ENCODE measurements around the gene ZFAND6. TPM values are rescaled to one million over a fixed set of nuclear protein-coding genes. Genes with fewer than 3 reads are reported as not detected.
"Not testable (repeated sequence)": the region's sequence is repeated elsewhere in the genome, so short reads cannot be mapped to it uniquely, and the experiment has no call there.

ZFAND6 gene
- total RNA-seq, 2 donors from 2014 or later = 21.8 to 39.7 TPM

DNA sequence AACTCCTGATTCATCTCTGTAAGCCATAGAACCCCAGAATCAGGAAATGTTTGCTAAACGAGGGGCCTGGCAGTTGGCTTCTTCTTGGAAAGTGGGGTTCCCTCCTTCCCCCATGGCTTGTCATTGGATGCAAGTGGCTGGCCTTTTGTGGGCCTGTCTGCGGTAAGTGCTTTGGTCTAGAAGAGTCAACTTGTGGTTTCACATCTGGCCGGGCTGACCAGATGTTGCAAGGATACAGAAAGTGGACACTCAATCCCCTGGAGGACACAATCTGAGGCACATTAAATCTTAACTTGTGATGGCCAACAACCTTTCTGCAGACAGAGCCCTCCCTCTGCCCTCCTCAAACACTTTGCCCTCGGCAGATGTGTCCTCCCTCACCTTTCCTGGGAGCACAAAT is 94.4 kb downstream of the ZFAND6 start:
- no peaks in the 10 kb centered on the region for H3K9me3 ChIP-seq
- intact Hi-C loops (cut with DNase I) = loop anchor here (10.0 kb wide), 1 partner anchor 99 kb away; the partner anchor contains the start of gene ZFAND6
- no peaks in the 10 kb centered on the region for H3K27me3 ChIP-seq
- peak overlapping the region in 1 of 4 donors; percentile 73 for H3K27ac ChIP-seq
- peaks cover 13% of the 10 kb centered on the region for H3K4me1 ChIP-seq
- H3K4me3 ChIP-seq = no peak overlapping the region
- H3K36me3 ChIP-seq (replicated peaks in 1 of 2; ENCODE audit: insufficient read depth in 1 of 2, low read depth in 2 of 2) = no peaks in the 10 kb centered on the region
- WGBS, 2 donors = 78 to 88% methylated on average over 4 of the region's 4 CpGs
- no peak for DNase-seq
- TF ChIP-seq, protein P1, sequence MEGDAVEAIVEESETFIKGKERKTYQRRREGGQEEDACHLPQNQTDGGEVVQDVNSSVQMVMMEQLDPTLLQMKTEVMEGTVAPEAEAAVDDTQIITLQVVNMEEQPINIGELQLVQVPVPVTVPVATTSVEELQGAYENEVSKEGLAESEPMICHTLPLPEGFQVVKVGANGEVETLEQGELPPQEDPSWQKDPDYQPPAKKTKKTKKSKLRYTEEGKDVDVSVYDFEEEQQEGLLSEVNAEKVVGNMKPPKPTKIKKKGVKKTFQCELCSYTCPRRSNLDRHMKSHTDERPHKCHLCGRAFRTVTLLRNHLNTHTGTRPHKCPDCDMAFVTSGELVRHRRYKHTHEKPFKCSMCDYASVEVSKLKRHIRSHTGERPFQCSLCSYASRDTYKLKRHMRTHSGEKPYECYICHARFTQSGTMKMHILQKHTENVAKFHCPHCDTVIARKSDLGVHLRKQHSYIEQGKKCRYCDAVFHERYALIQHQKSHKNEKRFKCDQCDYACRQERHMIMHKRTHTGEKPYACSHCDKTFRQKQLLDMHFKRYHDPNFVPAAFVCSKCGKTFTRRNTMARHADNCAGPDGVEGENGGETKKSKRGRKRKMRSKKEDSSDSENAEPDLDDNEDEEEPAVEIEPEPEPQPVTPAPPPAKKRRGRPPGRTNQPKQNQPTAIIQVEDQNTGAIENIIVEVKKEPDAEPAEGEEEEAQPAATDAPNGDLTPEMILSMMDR (IDR thresholded peaks at IDR 0.05) = no peak
- no peak for TF ChIP-seq POLR2A (IDR thresholded peaks at IDR 0.05)
- ATAC-seq = no peak

DNA sequence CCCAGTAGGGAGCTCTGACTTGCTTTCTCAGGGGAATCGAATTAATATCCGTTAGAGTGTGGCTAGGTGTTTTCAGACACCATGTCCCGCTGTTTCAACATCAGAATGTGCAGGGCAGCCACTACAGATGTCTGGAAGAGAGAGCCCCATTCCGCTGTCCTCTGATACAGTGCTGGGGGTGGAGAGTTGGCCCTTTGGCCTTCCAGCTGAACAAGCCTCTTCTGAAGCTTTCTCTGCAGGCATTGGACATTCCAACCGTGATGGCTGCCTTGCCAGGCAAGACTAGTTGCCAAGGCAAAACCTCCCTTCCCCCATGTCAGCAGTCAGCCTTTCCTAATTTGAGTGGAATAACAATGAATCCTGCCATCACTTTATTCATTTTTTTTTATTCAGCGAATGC is 94.9 kb downstream of the ZFAND6 start:
- Histone ChIP-seq H3K4me3 (no peak overlapping the region), H3K4me1 (peaks cover 13% of the 10 kb centered on the region), H3K36me3 (replicated peaks in 1 of 2; ENCODE audit: insufficient read depth in 1 of 2, low read depth in 2 of 2) (no peaks in the 10 kb centered on the region), H3K27ac (no peak overlapping the region), H3K27me3 (no peaks in the 10 kb centered on the region), H3K9me3 (no peaks in the 10 kb centered on the region)
- DNase-seq (no peak), ATAC-seq (no peak)
- 81 to 87% methylated on average over 6 of the region's 6 CpGs for WGBS, 2 donors
- intact Hi-C loops (cut with DNase I) = loop anchor here (10.0 kb wide), 1 partner anchor 100 kb away; the partner anchor contains the start of gene ZFAND6
- no peak for TF ChIP-seq POLR2A (IDR thresholded peaks at IDR 0.05)
- TF ChIP-seq, protein P1 (IDR thresholded peaks at IDR 0.05) = no peak

DNA sequence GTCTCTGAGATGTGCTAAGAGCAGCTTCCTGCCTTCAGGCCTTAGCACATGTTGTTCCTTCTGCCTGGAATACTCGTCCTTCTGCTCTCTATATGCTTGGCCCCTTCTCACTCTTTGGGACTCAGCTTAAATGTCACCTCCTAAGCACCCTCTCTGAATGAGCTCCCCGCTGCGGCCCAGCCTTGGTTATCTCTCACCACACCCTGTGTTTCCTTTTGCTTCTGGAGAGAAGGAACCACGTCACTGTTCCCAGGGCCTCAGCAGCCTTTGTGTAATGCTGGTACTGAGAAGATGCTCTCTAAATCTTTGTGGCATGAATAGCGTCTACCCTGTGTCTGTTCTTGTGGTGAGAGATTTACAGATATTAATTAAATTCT is 95.5 kb downstream of the ZFAND6 start:
- 79 to 88% methylated on average over 5 of the region's 5 CpGs for WGBS, 2 donors
- intact Hi-C loops (cut with DNase I) = loop anchor here (10.0 kb wide), 1 partner anchor 100 kb away; the partner anchor contains the start of gene ZFAND6

DNA sequence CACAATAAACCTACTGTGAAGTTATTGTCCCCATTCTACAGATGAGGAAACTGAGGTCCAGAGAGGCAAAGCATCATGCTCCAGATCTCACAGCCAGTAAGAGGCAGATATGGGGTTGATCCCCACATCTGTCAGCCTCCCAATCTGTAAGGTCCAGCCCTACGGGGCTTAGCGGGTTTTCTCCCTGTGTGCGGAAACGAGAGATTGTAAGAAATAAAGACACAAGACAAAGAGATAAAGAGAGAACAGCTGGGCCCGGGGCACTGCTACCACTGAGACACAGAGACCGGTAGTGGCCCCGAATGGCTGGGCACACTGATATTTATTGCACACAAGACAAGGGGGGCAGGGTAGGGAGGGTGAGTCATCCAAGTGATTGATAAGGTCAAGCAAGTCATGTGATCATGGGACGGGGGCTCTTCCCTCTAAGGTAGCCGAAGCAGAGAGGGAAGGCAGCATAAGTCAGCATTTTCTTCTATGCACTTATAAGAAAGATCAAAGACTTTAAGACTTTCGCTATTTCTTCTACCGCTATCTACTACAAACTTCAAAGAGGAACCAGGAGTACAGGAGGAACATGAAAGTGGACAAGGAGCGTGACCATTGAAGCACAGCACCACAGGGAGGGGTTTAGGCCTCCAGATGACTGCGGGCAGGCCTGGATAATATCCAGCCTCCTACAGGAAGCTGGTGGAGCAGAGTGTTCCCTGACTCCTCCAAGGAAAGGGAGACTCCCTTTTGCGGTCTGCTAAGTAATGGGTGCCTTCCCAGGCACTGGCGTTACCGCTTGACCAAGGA is 96.1 kb downstream of the ZFAND6 start:
- not testable (repeated sequence) for ATAC-seq; H3K36me3 ChIP-seq (replicated peaks in 1 of 2; ENCODE audit: insufficient read depth in 1 of 2, low read depth in 2 of 2); H3K27me3 ChIP-seq; H3K9me3 ChIP-seq; H3K4me3 ChIP-seq
- peak in 2 of 4 donors; percentile 36 to 42 for DNase-seq
- WGBS, 2 donors = 75 to 77% methylated on average over 16 of the region's 16 CpGs
- Histone ChIP-seq H3K27ac (peak overlapping the region in 1 of 4 donors; percentile 2), H3K4me1 (peaks cover 13% of the 10 kb centered on the region)
- intact Hi-C loops (cut with DNase I) = loop anchor here (10.0 kb wide), 1 partner anchor 101 kb away; the partner anchor contains the start of gene ZFAND6

More for the DNA sequence above, 95.5 kb downstream of the ZFAND6 start:
- TF ChIP-seq POLR2A (IDR thresholded peaks at IDR 0.05) = no peak
- TF ChIP-seq, protein P1 (IDR thresholded peaks at IDR 0.05) = no peak
- Histone ChIP-seq H3K4me1 (peaks cover 13% of the 10 kb centered on the region), H3K4me3 (no peak overlapping the region), H3K27ac (no peak overlapping the region), H3K9me3 (no peaks in the 10 kb centered on the region), H3K36me3 (replicated peaks in 1 of 2; ENCODE audit: insufficient read depth in 1 of 2, low read depth in 2 of 2) (no peaks in the 10 kb centered on the region), H3K27me3 (no peaks in the 10 kb centered on the region)
- DNase-seq (no peak), ATAC-seq (no peak)

DNA sequence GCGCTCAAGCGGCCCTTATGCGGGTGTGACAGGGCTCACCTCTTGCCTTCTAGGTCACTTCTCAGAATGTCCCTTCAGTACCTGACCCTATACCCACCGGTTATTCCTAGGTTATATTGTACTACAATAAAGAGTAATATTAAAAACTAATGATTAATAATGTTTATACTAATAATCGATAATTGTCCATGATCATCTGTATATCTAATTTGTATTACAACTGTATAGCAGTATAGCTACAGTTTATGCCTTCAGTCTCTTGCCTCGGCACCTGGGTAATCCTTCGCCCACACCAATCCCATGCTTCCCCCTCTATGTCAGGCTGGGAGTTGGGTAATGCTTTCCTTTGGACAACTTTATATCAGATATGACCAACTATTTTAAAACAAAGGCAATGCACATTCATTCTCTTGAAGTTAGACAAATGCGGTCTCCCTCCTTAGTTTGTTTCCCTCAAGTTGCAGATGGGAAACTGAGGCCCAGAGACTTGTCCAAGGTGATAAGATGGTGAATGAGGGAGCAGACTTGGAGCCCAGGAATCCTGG is 96.8 kb downstream of the ZFAND6 start:
- Histone ChIP-seq H3K27me3 (no peaks in the 10 kb centered on the region), H3K4me3 (no peak overlapping the region), H3K36me3 (replicated peaks in 1 of 2; ENCODE audit: insufficient read depth in 1 of 2, low read depth in 2 of 2) (no peaks in the 10 kb centered on the region), H3K27ac (no peak overlapping the region), H3K9me3 (no peaks in the 10 kb centered on the region), H3K4me1 (peaks cover 13% of the 10 kb centered on the region)
- no peak for TF ChIP-seq POLR2A (IDR thresholded peaks at IDR 0.05)
- TF ChIP-seq, protein P1 (IDR thresholded peaks at IDR 0.05) = no peak
- intact Hi-C loops (cut with DNase I) = loop anchor here (10.0 kb wide), 1 partner anchor 101 kb away; the partner anchor contains the start of gene ZFAND6
- ATAC-seq (no peak), DNase-seq (no peak)
- 87 to 91% methylated on average over 8 of the region's 8 CpGs for WGBS, 2 donors
